Astrocyte (in vitro differentiated cells and primary cell): ENCODE results near the gene FCMR. TPM values are rescaled to one million over a fixed set of nuclear protein-coding genes. Genes with fewer than 3 reads are reported as not detected.

Source experiments
- DNase-seq: peaks from one replicate; pipeline ENCODE4 v3.0.0-alpha.2; 2010; ENCODE audit warnings: low read depth
- FAIRE-seq: peaks from 2 replicates; lab custom pipeline; 2011; peaks lifted over from hg19 to GRCh38; lab: Jason Lieb, UNC
- H2AFZ ChIP-seq: 2 replicates; pipeline ENCODE4 v1.6.0; 2012; ENCODE audit warnings: low read depth, low read length, inconsistent platforms
- H3K27ac ChIP-seq: 2 replicates; pipeline ENCODE4 v1.5.1; 2011; ENCODE audit warnings: low read depth, low read length, inconsistent platforms
- H3K27me3 ChIP-seq: 2 replicates; pipeline ENCODE4 v1.6.0; 2011; ENCODE audit warnings: low read length, inconsistent platforms; ENCODE audit not compliant: insufficient read depth
- H3K36me3 ChIP-seq: 2 replicates; pipeline ENCODE4 v1.5.1; 2011; ENCODE audit warnings: low read length, inconsistent platforms; ENCODE audit not compliant: insufficient read depth
- H3K4me1 ChIP-seq: 2 replicates; pipeline ENCODE4 v1.5.1; 2011; ENCODE audit warnings: low read length, inconsistent platforms; ENCODE audit not compliant: insufficient read depth
- H3K4me2 ChIP-seq: 2 replicates; pipeline ENCODE4 v1.6.0; 2012; ENCODE audit warnings: low read length, inconsistent platforms
- H3K4me3 ChIP-seq: 2 replicates; pipeline ENCODE4 v1.5.1; 2011; ENCODE audit warnings: low read depth, mild to moderate bottlenecking, low read length, inconsistent platforms; ENCODE audit not compliant: insufficient read depth
- H3K79me2 ChIP-seq: 2 replicates; pipeline ENCODE4 v1.6.0; 2012; ENCODE audit warnings: mild to moderate bottlenecking, low read length, inconsistent platforms; ENCODE audit not compliant: insufficient read depth
- H3K9ac ChIP-seq: 2 replicates; pipeline ENCODE4 v1.6.0; 2012; ENCODE audit warnings: mild to moderate bottlenecking, low read length, inconsistent platforms
- H3K9me3 ChIP-seq: 2 replicates; pipeline ENCODE4 v1.5.1; 2012; ENCODE audit warnings: low read depth, mild to moderate bottlenecking, low read length, inconsistent platforms; ENCODE audit not compliant: insufficient read depth
- H4K20me1 ChIP-seq: 2 replicates; pipeline ENCODE4 v1.6.0; 2012; ENCODE audit warnings: low read length, inconsistent platforms; ENCODE audit not compliant: insufficient read depth
- H3K27ac Mint-ChIP-seq: one replicate; pipeline ENCODE4 v1.8.0; 2021; ENCODE audit warnings: mild to moderate bottlenecking, mixed read lengths; ENCODE audit not compliant: unreplicated experiment
- H3K27me3 Mint-ChIP-seq: one replicate; pipeline ENCODE4 v1.8.0; 2021; ENCODE audit warnings: low read depth, mixed read lengths; ENCODE audit not compliant: unreplicated experiment
- H3K36me3 Mint-ChIP-seq: one replicate; pipeline ENCODE4 v1.8.0; 2021; ENCODE audit warnings: low read depth, mixed read lengths; ENCODE audit not compliant: unreplicated experiment
- H3K4me1 Mint-ChIP-seq: one replicate; pipeline ENCODE4 v1.8.0; 2021; ENCODE audit warnings: low read depth, mixed read lengths; ENCODE audit not compliant: unreplicated experiment
- H3K4me3 Mint-ChIP-seq: one replicate; pipeline ENCODE4 v1.8.0; 2021; ENCODE audit warnings: mild to moderate bottlenecking, moderate library complexity, mixed read lengths; ENCODE audit not compliant: unreplicated experiment
- H3K9me3 Mint-ChIP-seq: one replicate; pipeline ENCODE4 v1.8.0; 2021; ENCODE audit warnings: mild to moderate bottlenecking, mixed read lengths; ENCODE audit not compliant: unreplicated experiment
- CTCF ChIP-seq: IDR thresholded peaks from 2 replicates; pipeline ENCODE4 v1.5.1; 2011; ENCODE audit warnings: low read depth, mild to moderate bottlenecking, inconsistent platforms, low read length, moderate library complexity; ENCODE audit not compliant: insufficient read depth
- EZH2 ChIP-seq: IDR thresholded peaks from 2 replicates; pipeline ENCODE4 v1.6.1; 2012; ENCODE audit warnings: mild to moderate bottlenecking, low read length, inconsistent platforms; ENCODE audit not compliant: insufficient read depth
- total RNA-seq: library from RNA; stranded (reverse); gene quantifications from 2 replicates; pipeline ENCODE4 v1.2.1, GENCODE V29; 2021

FCMR gene
- total RNA-seq, 1 donor from 2014 or later, result 0.73 TPM

- H3K9me3 Mint-ChIP-seq, result no peaks in the 10 kb centered on the region
- no peaks in the 10 kb centered on the region for H3K36me3 Mint-ChIP-seq
- H3K9ac ChIP-seq, result no peak overlapping the region
- no peaks in the 10 kb centered on the region for H4K20me1 ChIP-seq
- FAIRE-seq, result no peak
- H3K79me2 ChIP-seq, result no peaks in the 10 kb centered on the region
- no peak overlapping the region for H2AFZ ChIP-seq
- no peak for TF ChIP-seq EZH2
- no peak for TF ChIP-seq CTCF
- peaks cover 5% of the 10 kb centered on the region for H3K4me1 Mint-ChIP-seq
- H3K4me2 ChIP-seq, result no peak overlapping the region
- H3K27me3 ChIP-seq, result peaks cover 7% of the 10 kb centered on the region
- H3K27me3 Mint-ChIP-seq, result peaks cover 45% of the 10 kb centered on the region
- no peak overlapping the region for H3K27ac Mint-ChIP-seq
- no peaks in the 10 kb centered on the region for H3K9me3 ChIP-seq
- H3K4me3 ChIP-seq, result no peak overlapping the region
- H3K4me1 ChIP-seq, result no peaks in the 10 kb centered on the region
- no peak overlapping the region for H3K4me3 Mint-ChIP-seq
- DNase-seq, result no peak
- no peaks in the 10 kb centered on the region for H3K36me3 ChIP-seq
- H3K27ac ChIP-seq, result no peak overlapping the region
These were observed 33.0 kb upstream of the FCMR start for GRCh38 chr1:206954459-206955342.

- H3K4me1 Mint-ChIP-seq, result peaks cover 5% of the 10 kb centered on the region
- H3K27me3 Mint-ChIP-seq, result peaks cover 48% of the 10 kb centered on the region
These were observed 31.9 kb upstream of the FCMR start for GRCh38 chr1:206953626-206954025.

More at GRCh38 chr1:206953626-206954025, 31.9 kb upstream of the FCMR start:
- Histone ChIP-seq H4K20me1 (no peaks in the 10 kb centered on the region), H3K27me3 (peaks cover 5% of the 10 kb centered on the region), H3K9me3 (no peaks in the 10 kb centered on the region), H3K27ac (no peak overlapping the region), H3K9ac (no peak overlapping the region), H3K36me3 (no peaks in the 10 kb centered on the region), H3K4me2 (no peak overlapping the region), H3K4me1 (no peaks in the 10 kb centered on the region), H3K4me3 (no peak overlapping the region), H3K79me2 (no peaks in the 10 kb centered on the region), H2AFZ (no peak overlapping the region)
- FAIRE-seq, result no peak
- Mint-ChIP-seq H3K27ac (no peak overlapping the region), H3K36me3 (no peaks in the 10 kb centered on the region), H3K9me3 (no peaks in the 10 kb centered on the region), H3K4me3 (no peak overlapping the region)
- TF ChIP-seq EZH2 (no peak), CTCF (no peak)
- DNase-seq, result no peak
